ENCODE results near the gene SLC1A5. TPM values are rescaled to one million over a fixed set of nuclear protein-coding genes. Genes with fewer than 3 reads are reported as not detected.

The SLC1A5 gene
- total RNA-seq, 1 experiment from 2014 or later = 239 TPM

DNA sequence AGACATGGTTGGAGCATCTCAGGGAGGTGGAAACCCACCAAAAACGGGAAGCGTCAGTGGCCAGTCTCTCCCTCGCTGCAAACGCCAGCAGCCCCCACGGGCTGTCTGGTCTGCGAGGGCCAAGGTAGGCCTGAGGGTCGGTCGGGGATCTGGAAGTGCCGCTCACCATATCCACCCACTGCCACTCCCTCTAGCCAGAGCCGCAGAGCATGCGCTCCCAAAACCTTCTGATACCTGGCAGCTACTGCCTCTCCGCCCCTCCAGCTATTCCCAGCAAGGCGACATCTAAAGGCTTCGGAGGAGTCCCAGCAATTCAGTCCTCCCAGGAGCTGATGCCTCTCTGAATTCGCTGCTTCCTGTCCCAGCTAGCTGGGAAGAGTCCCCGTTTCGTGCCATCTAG is 46.9 kb downstream of the SLC1A5 start:
- ChIA-PET POLR2A (interaction anchor here (0.8 to 1.2 kb wide), 4 partner anchors 25 to 141 kb away, joined by 3 to 5 read pairs (median 3); partner anchors contain the start of genes CALM3 and PRKD2), CTCF (interaction anchor here (0.9 to 2.3 kb wide), 8 partner anchors 12 to 124 kb away, joined by 3 to 26 read pairs (median 6); no protein-coding TSS in a partner anchor)
- peaks cover 17% of the 10 kb centered on the region for H3K36me3 Mint-ChIP-seq
- no peak overlapping the region for H3K4me3 Mint-ChIP-seq
- TF ChIP-seq ZNF138 (CRISPR knock-in tag; conservative IDR thresholded peaks at IDR 0.05) (no peak), MYBL2 (CRISPR knock-in tag; IDR thresholded peaks at IDR 0.05) (no peak), OVOL2 (CRISPR knock-in tag; IDR thresholded peaks at IDR 0.05; ENCODE audit: borderline replicate concordance) (no peak), FOXJ3 (CRISPR knock-in tag; IDR thresholded peaks at IDR 0.05; ENCODE audit: borderline replicate concordance) (no peak)
- TF ChIP-seq, protein P1, sequence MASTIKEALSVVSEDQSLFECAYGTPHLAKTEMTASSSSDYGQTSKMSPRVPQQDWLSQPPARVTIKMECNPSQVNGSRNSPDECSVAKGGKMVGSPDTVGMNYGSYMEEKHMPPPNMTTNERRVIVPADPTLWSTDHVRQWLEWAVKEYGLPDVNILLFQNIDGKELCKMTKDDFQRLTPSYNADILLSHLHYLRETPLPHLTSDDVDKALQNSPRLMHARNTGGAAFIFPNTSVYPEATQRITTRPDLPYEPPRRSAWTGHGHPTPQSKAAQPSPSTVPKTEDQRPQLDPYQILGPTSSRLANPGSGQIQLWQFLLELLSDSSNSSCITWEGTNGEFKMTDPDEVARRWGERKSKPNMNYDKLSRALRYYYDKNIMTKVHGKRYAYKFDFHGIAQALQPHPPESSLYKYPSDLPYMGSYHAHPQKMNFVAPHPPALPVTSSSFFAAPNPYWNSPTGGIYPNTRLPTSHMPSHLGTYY (CRISPR knock-in tag; IDR thresholded peaks at IDR 0.05) = no peak
- TF ChIP-seq, protein P2, sequence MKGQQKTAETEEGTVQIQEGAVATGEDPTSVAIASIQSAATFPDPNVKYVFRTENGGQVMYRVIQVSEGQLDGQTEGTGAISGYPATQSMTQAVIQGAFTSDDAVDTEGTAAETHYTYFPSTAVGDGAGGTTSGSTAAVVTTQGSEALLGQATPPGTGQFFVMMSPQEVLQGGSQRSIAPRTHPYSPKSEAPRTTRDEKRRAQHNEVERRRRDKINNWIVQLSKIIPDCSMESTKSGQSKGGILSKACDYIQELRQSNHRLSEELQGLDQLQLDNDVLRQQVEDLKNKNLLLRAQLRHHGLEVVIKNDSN (CRISPR knock-in tag; IDR thresholded peaks at IDR 0.05) = no peak
- TF ChIP-seq, protein P3, sequence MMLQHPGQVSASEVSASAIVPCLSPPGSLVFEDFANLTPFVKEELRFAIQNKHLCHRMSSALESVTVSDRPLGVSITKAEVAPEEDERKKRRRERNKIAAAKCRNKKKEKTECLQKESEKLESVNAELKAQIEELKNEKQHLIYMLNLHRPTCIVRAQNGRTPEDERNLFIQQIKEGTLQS (CRISPR knock-in tag; conservative IDR thresholded peaks at IDR 0.05) = no peak
- H3K27ac Mint-ChIP-seq = peak overlapping the region; percentile 43; the same call in 1 of the 2 replicates
- no peaks in the 10 kb centered on the region for H3K9me3 Mint-ChIP-seq
- peaks cover 39% of the 10 kb centered on the region for H3K4me1 Mint-ChIP-seq
- ATAC-seq = peak; percentile 8; the same call in 1 of the 2 replicates
- no peak for DNase-seq (ENCODE audit: low spot score)
- H3K27me3 Mint-ChIP-seq (ENCODE audit: low read depth) = no peaks in the 10 kb centered on the region

DNA sequence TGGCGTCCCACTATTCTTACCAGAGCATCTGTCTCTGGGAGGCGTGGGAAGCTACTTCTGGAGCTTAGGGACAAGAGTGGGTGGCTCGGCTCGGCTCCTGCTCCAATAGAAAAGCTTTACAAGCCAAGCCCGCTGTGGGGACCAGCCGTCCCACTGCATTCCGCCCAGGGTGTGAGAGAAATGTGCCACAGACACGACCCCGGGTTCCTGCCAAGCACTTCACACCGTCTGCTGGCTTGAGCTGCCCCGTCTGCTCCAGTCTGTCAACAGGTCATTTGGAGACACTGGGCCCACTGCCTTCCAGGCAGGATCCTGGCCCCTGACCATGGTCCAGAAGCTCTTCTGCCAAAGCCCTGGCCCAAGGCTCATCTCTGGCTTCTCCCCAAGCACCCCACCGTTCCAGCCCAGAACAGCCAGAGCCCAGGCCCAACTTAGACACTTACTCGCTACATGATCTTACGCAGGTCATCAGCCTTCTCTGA is 49.1 kb downstream of the SLC1A5 start:
- H3K9me3 Mint-ChIP-seq = no peaks in the 10 kb centered on the region
- peaks cover 22% of the 10 kb centered on the region for H3K36me3 Mint-ChIP-seq
- no peak for DNase-seq (ENCODE audit: low spot score)
- no peak for TF ChIP-seq MYBL2 (CRISPR knock-in tag; IDR thresholded peaks at IDR 0.05)
- TF ChIP-seq, protein P4, sequence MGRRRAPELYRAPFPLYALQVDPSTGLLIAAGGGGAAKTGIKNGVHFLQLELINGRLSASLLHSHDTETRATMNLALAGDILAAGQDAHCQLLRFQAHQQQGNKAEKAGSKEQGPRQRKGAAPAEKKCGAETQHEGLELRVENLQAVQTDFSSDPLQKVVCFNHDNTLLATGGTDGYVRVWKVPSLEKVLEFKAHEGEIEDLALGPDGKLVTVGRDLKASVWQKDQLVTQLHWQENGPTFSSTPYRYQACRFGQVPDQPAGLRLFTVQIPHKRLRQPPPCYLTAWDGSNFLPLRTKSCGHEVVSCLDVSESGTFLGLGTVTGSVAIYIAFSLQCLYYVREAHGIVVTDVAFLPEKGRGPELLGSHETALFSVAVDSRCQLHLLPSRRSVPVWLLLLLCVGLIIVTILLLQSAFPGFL (CRISPR knock-in tag; IDR thresholded peaks at IDR 0.05; ENCODE audit: borderline replicate concordance) = no peak
- TF ChIP-seq ZNF671 (CRISPR knock-in tag; IDR thresholded peaks at IDR 0.05) = no peak
- TF ChIP-seq ZNF317 (CRISPR knock-in tag; IDR thresholded peaks at IDR 0.05; ENCODE audit: borderline replicate concordance, low read depth) = no peak
- no peak for TF ChIP-seq RELA (CRISPR knock-in tag; IDR thresholded peaks at IDR 0.05; ENCODE audit: borderline replicate concordance)
- ChIA-PET POLR2A (no interaction called here), CTCF (interaction anchor here (0.9 to 1.6 kb wide), 3 partner anchors 10 to 28 kb away, joined by 3 to 6 read pairs (median 3); no protein-coding TSS in a partner anchor)
- ATAC-seq = no peak
- peak overlapping the region; percentile 34 for H3K27ac Mint-ChIP-seq
- H3K4me3 Mint-ChIP-seq = no peak overlapping the region
- peaks cover 29% of the 10 kb centered on the region for H3K4me1 Mint-ChIP-seq
- no peaks in the 10 kb centered on the region for H3K27me3 Mint-ChIP-seq (ENCODE audit: low read depth)

DNA sequence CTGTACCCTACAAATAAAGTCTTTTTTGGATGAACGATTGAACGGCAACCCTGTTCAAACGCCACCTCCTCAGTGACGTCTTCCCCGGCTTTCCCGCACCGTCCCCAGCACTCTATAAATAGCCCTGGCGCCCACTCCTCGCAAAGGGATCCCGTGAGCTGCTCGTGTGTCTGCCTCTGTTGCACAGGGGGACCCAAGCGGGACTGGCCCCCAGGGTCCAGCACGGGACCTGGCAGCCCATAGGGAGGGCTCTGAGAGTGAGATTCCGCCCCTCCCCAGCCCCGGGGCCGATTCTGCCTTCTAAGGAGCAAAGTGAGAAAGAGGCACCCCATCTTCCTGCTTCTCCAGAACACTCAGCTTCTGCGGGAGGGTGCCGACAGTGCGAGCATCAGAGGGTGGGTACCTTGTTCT is 50.6 kb downstream of the SLC1A5 start:
- POLR2A ChIA-PET = no interaction called here
- ATAC-seq = no peak
- Mint-ChIP-seq H3K4me1 (peaks cover 19% of the 10 kb centered on the region), H3K27ac (peak overlapping the region; percentile 56; the same call in 1 of the 2 replicates), H3K9me3 (no peaks in the 10 kb centered on the region), H3K4me3 (no peak overlapping the region), H3K36me3 (peaks cover 36% of the 10 kb centered on the region), H3K27me3 (ENCODE audit: low read depth) (no peaks in the 10 kb centered on the region)
- DNase-seq (ENCODE audit: low spot score) = no peak
- CTCF ChIA-PET = interaction anchor here (1.4 to 1.8 kb wide), 3 partner anchors 9 to 29 kb away, joined by 3 to 6 read pairs (median 4); no protein-coding TSS in a partner anchor
- TF ChIP-seq GTF2I (CRISPR knock-in tag; conservative IDR thresholded peaks at IDR 0.05) (no peak), NFYB (CRISPR knock-in tag; conservative IDR thresholded peaks at IDR 0.05; ENCODE audit: low read depth) (no peak), FOXK1 (CRISPR knock-in tag; IDR thresholded peaks at IDR 0.05) (no peak), ZNF317 (CRISPR knock-in tag; IDR thresholded peaks at IDR 0.05; ENCODE audit: borderline replicate concordance, low read depth) (no peak), NR1H2 (CRISPR knock-in tag; IDR thresholded peaks at IDR 0.05) (no peak), CREM (CRISPR knock-in tag; IDR thresholded peaks at IDR 0.05) (no peak), JAZF1 (CRISPR knock-in tag; IDR thresholded peaks at IDR 0.05) (no peak), ZNF671 (CRISPR knock-in tag; IDR thresholded peaks at IDR 0.05) (no peak)
- TF ChIP-seq, protein P4 (CRISPR knock-in tag; IDR thresholded peaks at IDR 0.05; ENCODE audit: borderline replicate concordance) = no peak
- TF ChIP-seq, protein P5, sequence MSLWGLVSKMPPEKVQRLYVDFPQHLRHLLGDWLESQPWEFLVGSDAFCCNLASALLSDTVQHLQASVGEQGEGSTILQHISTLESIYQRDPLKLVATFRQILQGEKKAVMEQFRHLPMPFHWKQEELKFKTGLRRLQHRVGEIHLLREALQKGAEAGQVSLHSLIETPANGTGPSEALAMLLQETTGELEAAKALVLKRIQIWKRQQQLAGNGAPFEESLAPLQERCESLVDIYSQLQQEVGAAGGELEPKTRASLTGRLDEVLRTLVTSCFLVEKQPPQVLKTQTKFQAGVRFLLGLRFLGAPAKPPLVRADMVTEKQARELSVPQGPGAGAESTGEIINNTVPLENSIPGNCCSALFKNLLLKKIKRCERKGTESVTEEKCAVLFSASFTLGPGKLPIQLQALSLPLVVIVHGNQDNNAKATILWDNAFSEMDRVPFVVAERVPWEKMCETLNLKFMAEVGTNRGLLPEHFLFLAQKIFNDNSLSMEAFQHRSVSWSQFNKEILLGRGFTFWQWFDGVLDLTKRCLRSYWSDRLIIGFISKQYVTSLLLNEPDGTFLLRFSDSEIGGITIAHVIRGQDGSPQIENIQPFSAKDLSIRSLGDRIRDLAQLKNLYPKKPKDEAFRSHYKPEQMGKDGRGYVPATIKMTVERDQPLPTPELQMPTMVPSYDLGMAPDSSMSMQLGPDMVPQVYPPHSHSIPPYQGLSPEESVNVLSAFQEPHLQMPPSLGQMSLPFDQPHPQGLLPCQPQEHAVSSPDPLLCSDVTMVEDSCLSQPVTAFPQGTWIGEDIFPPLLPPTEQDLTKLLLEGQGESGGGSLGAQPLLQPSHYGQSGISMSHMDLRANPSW (CRISPR knock-in tag; conservative IDR thresholded peaks at IDR 0.05; ENCODE audit: low read depth) = no peak
- TF ChIP-seq, protein P6, sequence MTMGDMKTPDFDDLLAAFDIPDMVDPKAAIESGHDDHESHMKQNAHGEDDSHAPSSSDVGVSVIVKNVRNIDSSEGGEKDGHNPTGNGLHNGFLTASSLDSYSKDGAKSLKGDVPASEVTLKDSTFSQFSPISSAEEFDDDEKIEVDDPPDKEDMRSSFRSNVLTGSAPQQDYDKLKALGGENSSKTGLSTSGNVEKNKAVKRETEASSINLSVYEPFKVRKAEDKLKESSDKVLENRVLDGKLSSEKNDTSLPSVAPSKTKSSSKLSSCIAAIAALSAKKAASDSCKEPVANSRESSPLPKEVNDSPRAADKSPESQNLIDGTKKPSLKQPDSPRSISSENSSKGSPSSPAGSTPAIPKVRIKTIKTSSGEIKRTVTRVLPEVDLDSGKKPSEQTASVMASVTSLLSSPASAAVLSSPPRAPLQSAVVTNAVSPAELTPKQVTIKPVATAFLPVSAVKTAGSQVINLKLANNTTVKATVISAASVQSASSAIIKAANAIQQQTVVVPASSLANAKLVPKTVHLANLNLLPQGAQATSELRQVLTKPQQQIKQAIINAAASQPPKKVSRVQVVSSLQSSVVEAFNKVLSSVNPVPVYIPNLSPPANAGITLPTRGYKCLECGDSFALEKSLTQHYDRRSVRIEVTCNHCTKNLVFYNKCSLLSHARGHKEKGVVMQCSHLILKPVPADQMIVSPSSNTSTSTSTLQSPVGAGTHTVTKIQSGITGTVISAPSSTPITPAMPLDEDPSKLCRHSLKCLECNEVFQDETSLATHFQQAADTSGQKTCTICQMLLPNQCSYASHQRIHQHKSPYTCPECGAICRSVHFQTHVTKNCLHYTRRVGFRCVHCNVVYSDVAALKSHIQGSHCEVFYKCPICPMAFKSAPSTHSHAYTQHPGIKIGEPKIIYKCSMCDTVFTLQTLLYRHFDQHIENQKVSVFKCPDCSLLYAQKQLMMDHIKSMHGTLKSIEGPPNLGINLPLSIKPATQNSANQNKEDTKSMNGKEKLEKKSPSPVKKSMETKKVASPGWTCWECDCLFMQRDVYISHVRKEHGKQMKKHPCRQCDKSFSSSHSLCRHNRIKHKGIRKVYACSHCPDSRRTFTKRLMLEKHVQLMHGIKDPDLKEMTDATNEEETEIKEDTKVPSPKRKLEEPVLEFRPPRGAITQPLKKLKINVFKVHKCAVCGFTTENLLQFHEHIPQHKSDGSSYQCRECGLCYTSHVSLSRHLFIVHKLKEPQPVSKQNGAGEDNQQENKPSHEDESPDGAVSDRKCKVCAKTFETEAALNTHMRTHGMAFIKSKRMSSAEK (CRISPR knock-in tag; IDR thresholded peaks at IDR 0.05; ENCODE audit: borderline replicate concordance) = no peak
